NCI-H524 treated with DMSO at 0.1 percent for 48 hours (cell line): Measurements from ENCODE around the gene STRN4.

Experiments
- DNase-seq: peaks from one replicate; lab custom pipeline; 2025; lab: John Stamatoyannopoulos, UW

STRN4 gene

GRCh38 chr19:46742926-46743480, 3.2 kb downstream of the STRN4 start:
- DNase-seq, result no peak

DNA sequence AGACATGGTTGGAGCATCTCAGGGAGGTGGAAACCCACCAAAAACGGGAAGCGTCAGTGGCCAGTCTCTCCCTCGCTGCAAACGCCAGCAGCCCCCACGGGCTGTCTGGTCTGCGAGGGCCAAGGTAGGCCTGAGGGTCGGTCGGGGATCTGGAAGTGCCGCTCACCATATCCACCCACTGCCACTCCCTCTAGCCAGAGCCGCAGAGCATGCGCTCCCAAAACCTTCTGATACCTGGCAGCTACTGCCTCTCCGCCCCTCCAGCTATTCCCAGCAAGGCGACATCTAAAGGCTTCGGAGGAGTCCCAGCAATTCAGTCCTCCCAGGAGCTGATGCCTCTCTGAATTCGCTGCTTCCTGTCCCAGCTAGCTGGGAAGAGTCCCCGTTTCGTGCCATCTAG, 4.8 kb downstream of the STRN4 start:
- DNase-seq, result no peak

DNA sequence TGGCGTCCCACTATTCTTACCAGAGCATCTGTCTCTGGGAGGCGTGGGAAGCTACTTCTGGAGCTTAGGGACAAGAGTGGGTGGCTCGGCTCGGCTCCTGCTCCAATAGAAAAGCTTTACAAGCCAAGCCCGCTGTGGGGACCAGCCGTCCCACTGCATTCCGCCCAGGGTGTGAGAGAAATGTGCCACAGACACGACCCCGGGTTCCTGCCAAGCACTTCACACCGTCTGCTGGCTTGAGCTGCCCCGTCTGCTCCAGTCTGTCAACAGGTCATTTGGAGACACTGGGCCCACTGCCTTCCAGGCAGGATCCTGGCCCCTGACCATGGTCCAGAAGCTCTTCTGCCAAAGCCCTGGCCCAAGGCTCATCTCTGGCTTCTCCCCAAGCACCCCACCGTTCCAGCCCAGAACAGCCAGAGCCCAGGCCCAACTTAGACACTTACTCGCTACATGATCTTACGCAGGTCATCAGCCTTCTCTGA, 6.9 kb downstream of the STRN4 start:
- DNase-seq, result no peak

GRCh38 chr19:46737761-46738171, 8.5 kb downstream of the STRN4 start:
- no peak for DNase-seq

DNA sequence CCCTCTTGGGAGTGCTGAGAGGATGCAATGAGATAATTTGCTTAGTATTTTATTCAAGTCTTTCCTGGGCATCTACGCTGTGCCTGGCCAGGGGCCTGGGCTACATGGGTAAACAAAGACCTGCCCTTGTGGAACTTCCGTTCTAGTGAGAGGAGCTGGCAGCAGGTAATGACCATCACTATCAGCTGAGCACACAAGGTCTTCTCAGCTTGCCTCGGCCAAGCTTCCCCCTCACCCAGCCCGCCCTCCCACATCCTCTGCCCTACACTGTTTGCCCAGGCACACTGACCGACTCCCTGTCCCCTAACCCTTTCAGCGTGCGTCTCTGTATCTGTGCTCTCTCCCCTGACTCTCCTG, 9.0 kb downstream of the STRN4 start:
- DNase-seq, result no peak

DNA sequence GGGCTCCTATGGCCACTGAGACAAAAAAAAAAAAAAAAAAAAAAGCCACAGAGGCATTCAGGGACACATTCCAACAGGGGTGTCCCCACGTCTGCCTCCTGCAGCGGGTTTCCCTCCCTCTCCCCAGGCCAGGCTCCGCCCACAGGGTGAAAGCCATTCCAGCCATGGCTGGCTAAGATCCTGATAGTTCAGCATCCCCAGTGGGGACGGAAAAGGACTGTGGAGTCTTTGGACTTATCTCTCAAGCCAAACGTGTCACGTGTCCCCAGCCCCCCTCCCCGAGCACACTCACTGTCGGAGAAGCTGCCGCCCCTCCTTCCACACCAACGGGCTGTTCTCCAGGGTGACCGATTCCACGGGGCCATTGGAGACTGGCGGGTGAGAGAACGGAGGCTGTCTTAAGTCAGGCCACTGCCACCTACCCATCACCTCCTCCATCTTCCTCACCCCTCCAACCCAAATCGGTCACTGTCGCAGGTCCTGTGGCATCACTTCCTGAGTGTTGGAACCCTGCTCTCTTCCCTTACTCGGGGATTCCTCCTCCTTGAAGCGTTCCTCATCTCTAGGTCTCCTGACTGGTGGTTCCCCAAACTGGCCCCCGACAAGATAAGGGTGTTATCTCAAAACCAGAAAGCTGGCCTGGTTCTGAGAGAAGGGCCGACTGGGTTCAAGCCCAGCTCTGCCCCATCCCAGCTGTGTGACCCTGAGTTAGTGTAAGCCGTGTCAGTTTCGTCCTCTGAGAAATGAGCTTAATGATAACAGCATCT, 9.5 kb downstream of the STRN4 start:
- no peak for DNase-seq

DNA sequence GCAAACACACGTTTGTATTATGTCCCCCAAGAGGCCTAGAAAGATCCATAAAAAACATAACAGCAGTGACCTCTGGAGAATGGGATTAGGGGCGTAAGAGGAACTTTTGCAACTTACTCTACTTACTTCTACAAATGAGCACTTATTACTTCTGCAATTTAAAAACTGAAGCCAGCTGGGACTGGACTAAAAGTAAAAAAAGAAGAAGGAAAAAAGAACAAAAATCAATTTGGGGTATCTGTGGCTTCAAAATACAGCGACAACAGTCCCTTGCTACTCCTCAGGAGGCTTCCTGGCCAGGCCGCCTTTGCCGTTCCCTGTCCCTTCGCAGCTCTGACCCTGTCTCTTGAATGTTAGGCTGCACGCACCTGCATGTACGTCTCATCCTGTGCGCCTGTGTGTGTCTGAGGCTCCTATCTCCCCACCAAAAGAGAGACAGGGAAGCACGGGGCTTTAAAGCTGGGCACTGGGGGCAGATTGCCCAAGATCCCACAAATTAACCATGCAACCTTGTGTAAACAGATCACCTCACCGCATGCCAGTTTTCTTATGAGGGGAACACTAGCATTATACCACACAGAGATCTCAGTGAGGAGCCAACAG, 12.5 kb downstream of the STRN4 start:
- no peak for DNase-seq

DNA sequence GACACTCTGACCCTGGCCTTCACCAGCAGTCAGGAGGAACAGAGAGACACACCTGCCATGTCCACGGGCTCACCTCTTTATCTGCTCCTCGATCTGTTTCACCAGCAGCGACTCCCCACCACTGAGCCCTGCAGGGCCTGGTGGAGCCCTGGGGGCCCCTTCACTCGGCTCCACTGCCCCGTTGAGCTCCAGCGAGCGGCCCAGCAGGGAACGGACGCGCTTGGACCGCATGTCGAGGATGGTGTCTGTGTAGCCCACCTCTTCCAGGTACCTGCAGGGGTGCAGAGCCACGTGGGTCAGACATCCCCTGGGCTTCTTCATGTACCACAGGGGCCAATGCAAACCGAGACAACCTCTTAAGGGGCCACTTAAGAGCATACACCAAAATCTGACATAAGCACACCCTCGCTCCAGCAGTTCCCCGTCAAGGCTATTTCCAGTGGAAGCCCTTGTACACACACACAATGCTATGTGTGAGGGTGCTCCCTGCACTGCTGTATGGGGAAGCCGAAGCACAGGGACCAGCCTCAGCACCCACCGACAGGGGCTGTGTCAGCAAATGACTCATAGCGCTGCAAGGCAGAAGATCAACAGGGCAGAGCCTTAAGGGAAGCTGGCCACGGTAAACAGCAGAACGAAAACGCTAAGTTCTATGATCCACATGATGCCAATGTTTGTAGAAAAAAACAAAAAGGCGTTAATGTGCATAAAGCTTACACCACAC, 13.1 kb downstream of the STRN4 start:
- DNase-seq, result no peak

DNA sequence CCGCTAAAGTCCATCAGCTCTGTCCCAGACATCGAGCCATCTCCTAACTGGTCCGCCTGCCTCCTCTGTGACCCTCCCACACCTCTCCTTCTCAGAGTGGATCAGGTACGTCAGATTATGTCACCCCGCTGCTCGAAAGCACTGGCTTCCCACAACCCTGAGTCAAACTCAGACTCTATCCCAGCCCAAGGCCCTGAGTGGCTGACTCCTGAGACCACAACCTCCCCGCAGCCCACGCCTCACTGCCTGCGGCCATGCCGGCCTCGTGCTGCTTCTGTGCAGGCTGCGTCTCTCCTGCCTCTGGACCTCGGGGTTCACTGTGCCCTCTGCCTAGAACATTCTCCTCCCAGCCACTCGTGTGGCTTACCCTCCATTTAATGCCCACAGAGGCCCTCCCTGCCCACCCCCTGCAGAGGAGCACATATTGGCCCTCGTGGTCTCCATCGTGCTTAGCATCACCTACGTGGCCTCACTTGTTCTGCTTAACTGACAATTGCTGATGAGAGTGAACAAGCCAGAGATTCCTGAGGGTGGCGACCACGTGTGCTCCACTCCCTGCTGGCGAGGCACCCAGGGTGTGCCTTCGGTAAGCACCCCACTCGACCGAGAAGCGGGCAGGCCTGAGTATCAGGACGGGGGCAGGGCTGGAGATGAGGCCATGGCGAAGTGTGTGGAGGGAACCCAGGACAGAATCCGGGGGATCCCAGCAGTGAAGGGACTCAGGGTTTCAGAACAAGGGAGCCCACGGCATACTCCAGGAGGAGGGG, 13.9 kb downstream of the STRN4 start:
- DNase-seq, result no peak

GRCh38 chr19:46731584-46731983, 14.7 kb downstream of the STRN4 start:
- DNase-seq, result no peak

GRCh38 chr19:46731007-46731501, 15.2 kb downstream of the STRN4 start:
- no peak for DNase-seq

GRCh38 chr19:46730595-46730994, 15.7 kb downstream of the STRN4 start:
- no peak for DNase-seq

GRCh38 chr19:46730187-46730586, 16.1 kb downstream of the STRN4 start:
- DNase-seq, result no peak

DNA sequence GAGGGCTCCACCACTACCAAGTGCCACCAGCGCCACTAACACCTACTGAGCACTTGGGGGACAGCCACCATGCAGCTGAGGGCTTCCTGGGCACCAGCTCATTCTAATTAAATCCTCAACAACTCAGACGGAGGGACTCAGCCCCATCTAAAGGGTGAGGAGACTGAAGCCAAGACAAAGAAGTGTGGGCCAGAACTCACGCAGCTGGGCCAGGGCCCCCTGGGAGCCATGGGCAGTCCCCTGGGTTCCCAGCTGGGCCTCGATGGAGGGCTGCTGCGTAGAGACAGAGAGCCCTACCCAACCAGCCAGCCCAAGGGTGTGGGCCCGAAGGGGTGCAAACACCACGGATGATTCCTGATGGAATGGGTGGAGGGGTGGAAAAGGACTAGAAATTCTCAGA, 16.6 kb downstream of the STRN4 start:
- DNase-seq, result no peak

DNA sequence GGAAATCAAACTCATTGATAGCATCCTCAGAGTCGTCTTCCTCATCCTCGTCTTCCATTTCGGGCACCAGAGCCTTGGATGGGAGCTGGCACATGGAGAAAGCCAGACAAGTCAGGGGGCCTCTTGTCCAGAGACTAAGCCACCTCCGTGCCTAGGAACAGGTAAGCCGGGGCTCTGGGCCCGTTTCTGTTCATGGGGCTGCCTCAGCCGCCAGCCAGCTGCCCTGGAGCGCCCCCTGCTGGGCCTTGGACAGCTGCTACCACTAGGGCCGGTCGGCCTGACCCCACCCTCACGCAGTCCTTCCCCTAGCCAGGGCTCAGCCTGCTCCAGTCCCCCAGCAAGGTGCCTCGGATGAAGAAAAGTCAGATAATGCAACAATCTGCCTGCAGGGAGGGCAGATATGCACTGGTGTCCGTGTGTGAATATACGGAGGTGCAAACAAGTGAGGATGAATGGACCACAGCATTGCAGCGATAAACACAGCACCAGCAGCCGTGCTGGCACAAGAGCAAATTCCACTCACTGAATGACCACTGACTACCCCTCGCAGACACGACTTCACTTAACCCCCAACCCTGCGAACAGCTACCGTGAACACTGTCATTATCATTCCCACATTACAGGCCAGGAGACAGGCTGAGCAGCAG, 17.4 kb downstream of the STRN4 start:
- no peak for DNase-seq

DNA sequence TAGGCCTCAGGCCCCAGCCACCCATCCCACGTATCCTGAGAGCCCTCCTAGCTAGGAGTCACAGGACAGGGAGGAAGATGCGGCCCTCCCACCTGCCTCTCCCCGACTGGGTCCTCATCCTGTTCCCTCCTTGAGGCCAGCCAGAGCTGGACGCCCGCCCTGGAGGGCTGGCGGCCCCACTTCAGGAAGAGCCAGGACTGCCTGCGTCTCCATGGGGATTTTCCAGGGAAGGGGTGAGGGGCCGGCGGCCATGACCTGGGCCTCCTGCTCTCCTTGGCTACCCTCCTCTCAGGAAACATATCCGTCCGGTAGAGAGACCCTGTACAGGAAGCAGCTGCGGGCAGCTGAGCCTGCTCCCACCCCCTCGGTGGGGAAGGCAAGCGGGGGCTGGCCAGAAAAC, 18.0 kb downstream of the STRN4 start:
- no peak for DNase-seq

- no peak for DNase-seq
These were observed 18.5 kb downstream of the STRN4 start for GRCh38 chr19:46727757-46728156.

DNA sequence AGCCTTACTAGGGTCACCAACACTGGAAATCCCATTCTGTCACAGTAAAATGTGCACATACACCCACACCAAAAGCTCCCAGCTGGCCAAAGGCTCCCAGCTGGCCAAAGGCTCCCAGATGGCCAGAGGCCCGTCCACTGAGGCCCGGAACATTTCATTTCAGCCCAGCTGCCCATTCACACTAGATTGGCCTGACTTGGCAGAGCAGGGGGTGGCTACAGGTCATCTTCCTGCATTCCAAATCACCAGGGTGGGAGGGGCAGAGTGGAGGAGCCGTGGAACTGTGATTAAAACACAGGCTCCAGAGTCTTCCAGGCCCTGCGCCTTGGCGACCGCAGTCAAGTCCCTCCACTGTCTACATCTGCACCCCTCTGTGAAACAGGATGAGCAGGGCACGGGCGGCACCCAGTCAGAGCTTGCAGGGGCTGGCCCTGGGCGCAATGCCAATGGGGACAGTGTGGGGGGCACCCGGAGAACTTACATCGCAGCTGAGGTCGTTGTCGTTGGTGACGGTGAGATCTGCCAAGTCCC, 19.2 kb downstream of the STRN4 start:
- DNase-seq, result no peak

- DNase-seq, result no peak
These were observed 19.7 kb downstream of the STRN4 start for GRCh38 chr19:46726551-46726950.

DNA sequence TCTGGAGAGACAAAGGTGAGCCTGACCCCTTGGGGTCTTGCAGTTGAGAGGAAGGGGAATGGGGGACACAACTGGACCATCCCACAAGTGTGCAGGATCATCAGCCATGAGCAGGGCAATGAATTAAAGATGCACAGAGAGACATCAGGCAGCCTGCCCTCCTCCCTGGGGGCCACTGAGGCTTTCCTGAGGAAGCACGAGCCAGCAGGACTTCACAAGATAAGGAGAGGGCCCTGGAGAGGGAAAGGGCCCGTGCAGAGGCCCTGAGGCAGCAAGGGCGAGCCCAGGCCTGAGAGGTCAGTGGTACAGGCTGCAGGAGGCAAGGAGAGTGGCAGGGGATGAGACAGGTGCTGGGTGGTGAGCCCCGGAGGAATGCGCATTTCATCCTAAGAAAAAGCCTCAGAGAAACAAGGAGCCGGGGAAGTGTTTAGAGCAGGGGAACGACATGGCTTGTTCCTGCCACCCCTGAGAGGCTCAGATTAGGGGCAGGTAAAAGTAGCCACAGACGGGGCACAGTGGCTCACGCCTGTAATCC, 20.3 kb downstream of the STRN4 start:
- no peak for DNase-seq
